ENCODE data around the gene XPOT.

The XPOT gene

DNA sequence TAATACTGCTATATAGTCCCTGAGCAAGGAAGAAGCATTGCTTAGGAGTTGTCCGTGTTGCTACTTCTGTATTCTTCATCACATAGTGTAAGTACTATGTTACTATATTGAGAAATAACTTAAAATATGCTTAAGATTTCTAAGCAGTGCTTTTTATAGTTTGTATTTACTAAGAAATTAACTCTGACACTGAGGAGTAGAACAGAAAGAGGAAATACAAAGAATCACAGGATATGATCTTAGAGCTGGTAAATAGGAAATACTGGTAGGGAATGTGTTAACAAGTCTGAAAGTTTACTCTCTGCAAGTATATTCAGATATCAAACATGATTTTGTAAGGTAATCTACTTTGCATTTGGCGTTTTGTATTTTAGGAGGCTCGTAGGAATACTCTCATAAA is 15.5 kb downstream of the XPOT start:
- no peak for DNase-seq

GRCh38 chr12:64427988-64428387 is 23.8 kb downstream of the XPOT start:
- no peak for DNase-seq

DNA sequence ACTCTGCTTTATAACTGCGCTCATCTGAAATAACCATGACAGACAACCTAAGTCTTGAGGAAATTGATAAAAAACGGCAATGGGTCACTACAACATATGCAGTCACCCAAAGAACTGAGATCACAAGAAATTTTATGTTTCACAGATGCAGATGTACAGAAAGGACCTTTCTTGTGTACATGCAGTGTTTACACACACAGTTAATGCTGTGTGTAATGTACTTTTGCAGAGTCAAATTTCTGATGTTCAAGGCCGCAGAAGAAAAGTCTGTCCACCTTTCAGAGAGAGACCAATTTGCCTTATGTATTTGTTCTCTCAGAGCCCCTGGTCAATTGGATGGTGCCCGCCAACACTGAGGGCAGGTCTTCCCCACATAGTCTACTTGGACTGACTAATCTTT is 24.8 kb downstream of the XPOT start:
- DNase-seq = no peak

GRCh38 chr12:64430886-64431285 is 26.7 kb downstream of the XPOT start:
- DNase-seq = no peak

DNA sequence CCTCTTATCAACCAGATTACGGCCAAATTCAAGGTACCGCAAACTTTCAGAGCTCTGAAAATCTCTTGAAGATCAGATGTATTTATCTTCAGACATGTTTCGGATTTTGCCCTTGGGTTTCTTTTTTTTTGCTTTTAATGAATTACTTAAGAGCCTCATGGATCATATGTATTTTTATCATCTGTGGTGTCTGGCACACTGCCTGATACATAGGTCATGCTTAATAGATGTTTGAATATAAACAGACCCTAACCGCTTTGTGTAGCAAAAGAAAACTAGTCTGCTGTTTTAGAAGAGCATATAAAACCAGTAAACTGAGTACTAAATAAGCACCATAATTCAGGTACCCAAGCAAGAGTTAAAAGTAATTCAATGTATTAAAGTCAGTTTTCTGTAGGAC is 27.6 kb downstream of the XPOT start:
- no peak for DNase-seq

- DNase-seq = no peak
Observed at GRCh38 chr12:64433915-64434314, 29.7 kb downstream of the XPOT start.

DNA sequence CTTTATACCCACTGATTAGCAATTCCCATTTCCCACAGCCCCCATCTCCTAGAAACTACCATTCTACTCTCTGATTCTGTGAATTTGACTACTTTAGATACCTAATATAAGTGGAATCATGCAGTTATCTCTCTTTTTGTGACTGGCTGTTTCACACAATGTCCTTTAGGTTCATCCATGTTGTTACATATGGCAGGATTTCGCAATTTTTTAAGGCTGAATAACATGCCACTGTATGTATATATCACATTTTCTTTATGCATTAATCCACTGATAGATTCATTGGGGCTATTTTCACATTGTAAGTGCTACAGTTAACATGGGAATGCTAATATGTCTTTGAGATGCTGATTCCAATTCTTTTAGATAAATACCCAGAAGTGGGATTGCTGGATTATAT is 35.9 kb downstream of the XPOT start:
- no peak for DNase-seq

DNA sequence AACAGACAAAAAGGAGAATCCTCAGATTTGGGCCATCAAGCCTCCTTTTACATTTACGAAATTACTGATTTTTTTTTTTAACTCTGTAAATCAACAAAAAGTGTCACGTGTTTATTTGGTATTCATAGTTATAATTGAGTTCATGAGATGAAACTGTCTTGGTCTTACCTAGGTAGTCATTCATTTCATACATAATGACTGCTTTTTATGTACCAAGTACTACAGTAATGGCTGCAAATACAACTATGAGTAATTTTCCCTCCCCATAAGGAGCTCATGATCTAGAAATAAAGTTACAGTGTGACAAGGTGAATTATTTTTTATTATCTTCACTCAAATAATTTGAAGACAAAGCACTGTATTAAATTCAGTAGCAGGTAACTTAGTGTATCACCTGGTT is 41.3 kb downstream of the XPOT start:
- DNase-seq = no peak

- no peak for DNase-seq
Observed at GRCh38 chr12:64446295-64446694, 42.1 kb downstream of the XPOT start.

DNA sequence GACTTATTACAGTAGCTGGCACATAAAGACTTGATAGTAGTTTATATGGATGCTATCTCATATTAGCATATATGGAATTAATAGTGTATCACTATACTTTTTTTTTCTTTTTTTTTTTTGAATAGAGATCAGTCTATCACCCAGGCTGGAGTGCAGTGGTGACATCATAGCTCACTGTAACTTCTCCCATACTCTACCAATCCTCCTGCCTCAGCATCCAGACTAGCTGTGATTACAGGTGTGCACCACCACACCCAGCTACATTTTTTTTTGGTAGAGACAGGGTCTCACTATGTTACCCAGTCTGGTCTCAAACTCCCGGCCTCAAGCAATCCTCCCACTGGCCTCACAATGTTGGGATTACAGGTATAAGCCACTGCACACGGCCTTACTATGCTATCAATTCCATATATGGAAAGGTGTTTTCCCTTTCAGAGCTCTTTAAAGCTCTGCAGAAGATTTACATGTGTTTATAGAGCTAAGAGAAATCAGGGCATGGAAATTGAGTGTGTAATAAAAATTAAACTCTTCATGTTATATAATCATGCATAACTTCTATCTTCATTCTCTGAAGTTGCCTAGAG is 46.0 kb downstream of the XPOT start:
- DNase-seq = no peak

GRCh38 chr12:64450711-64451486 is 46.7 kb downstream of the XPOT start:
- DNase-seq = no peak

DNA sequence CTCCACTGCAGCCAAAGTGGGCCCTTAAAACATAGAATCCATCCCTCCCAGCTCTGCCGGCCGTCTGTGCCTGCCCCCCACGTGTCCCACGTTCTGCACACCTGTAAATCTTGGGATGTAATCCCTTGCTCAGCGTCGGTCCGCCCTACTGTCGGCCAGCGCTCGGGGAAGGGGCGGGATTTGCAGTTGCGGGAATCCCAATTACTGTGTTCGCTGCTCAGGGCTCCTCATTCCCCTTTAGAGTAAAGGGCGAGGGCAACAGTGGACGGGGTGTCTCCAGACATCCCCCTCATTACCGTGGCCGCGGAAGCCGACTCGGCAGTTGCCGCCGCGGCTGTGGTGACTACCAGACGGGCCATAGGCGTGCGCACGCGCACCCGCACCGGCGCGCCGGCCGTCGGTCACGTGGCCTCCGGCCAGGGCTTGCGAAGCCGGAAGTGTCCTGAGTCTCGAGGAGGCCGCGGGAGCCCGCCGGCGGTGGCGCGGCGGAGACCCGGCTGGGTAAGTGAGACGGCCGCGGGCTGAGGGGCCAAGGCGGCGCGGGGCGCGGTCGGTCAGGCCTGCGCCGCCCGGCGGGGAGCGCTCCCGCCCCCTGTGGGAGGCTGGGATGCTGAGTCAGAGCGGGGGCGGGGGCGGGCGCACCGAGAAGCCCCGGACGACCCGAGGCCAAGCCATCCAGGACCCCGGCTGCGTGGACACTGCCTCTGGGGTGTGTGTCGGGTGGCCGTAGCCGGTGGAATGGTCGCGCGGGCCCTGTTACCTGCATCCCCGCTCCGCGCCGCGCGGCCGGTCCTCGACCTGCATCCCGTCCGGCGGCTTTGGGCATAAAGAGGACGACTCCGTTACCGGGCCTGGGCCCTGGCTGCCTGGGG is 47.7 kb downstream of the XPOT start, which contains the start of gene TBK1:
Gene TBK1 (plus strand): TSS at position 434 of the 872 bp plus-strand sequence. CDS start 3,751 bp downstream, outside the sequence.
- peak; percentile 63 for DNase-seq

DNA sequence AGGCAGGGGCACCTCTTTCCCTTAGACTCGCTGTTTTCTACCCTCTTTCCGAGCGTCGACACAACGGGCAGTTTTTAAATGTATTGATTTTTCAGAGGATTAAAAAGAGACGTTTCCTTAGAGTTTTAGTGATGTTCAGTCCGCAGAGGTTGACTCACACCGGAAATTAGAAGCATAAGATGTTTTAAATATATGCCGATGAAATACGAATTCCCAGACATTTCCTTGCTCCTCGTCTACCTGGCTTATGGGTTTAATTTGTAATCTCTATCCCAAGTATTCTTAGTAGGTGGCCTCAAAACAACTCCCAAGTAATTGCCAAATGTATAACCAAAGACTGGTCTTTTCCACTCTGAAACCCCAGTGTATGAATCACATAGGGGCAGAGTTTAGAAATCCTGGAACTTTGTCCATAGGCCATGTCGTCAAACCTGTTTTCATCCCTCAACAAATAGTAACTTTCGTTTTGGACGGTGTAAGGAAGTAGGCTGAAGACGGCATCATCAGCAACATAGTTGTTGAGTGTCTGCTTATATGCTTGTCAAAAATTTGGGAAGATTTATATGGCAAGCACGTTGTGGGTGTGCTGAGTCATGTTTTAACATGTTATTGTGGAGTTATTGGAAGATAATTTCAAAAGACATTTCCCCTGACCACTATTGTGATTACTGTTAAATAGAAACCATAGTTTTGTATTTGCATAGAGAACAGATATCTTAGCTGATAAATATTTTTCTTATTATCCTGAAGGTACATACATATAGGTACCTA is 48.6 kb downstream of the XPOT start:
- DNase-seq = no peak

- no peak for DNase-seq
Observed at GRCh38 chr12:64455506-64455905, 51.3 kb downstream of the XPOT start.

GRCh38 chr12:64456119-64456518 is 51.9 kb downstream of the XPOT start:
- no peak for DNase-seq

DNA sequence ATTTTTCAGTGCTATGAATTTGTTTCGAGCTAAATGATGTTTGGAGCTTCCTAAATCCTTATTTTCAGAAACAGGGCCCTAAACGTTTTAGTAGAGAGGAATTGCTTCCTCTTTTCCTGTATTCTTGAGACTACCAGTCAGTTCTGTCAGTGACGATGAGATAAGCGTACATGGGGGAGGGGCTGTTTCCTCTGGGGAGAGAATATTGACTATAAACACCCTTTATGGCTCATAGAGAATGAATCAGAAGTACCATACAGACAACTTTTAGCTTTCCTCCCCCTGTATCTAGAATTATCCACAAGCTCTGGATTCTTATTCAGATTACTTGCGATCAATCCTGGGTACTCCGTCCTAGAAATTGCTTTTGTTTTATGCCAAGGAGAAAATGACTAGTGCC is 52.8 kb downstream of the XPOT start:
- no peak for DNase-seq

DNA sequence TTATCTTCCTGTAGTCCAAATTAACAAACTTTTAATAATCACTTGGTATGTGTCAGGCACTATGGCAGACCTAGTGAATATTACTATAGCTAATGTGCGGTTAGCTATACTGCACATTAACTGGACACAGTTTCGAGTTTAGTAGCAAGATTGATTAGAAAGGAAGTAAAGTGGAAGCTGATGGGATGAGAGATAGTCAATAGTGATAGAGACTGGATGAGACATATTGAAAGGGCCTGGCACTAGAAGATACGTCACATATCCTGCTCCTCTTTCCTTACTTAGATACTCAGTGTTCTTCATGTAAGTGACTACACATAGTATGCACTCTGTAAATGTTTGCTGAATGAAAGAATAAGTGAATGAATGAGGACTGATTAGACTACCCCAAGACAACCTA is 53.3 kb downstream of the XPOT start:
- DNase-seq = no peak

DNA sequence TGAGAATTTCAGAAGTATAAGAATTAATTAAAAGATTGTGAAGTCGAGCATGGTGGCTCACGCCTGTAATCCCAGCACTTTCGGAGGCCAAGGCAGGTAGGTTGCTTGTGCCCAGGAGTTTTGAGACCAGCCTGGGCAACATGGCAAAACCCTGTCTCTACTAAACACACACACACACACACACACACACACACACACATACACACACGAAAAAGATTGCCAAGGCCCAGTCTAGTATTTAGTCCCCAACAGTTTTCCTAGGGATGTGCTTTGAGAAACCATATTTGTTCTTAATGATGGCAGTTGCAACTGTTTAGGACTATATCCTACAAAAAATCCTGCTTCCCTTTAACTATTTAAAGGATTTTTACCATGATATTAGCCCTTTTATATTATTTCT is 53.7 kb downstream of the XPOT start:
- DNase-seq = no peak

GRCh38 chr12:64459394-64459891 is 55.3 kb downstream of the XPOT start:
- DNase-seq = no peak

DNA sequence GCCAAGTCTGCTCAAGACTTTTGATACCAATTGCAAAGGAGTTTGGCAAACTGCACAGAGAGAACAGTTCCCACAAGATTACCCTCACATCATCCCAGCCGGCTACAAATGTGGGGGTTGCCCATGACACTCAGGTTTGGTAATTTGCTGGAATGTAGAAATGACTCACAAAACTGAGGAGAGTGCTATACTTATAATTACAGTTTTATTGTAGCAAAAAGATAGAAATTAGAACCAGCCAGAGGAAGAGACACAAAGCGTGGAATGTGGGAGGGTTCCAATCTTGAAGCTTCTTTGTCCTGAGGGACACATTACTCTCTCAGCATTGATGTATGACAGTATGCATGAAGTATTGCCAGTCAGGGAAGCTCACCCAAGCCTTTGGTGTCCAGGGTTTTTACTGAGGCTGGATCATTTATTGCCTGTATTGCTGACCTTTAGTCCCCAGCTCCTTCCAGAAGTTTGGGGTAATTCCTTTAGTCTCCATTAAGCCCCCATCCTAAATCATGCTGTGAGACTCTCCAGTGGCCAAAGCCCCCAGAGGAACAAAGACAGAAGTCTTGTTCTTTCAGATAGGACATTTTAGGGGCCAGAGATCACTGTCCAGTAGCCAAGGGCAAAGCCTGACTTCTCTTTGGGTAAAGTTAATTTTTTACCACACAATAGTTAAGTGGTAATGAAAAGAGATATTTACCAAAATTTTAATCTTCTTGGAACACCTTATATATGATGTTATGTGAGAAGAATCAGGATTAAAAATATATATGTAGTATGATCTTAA is 57.6 kb downstream of the XPOT start:
- no peak for DNase-seq

DNA sequence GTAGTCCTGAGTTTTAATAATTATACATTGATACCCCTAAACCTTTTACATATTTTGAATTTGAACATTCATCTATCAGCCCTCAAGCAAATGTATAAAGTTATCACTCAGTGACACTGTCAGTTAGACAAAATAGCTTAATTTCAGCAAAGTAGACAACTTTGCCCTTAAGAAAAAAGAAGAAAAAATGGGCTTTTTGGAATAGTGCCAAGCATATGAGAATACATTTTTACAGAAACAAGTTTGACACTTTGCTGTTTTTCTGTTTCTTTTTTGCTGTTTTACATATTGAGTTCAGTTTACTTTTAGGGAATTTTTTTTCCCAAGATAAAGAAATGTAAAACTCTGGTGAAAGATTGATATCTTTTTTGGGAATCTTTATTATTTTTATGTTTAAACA is 62.0 kb downstream of the XPOT start:
- no peak for DNase-seq

DNA sequence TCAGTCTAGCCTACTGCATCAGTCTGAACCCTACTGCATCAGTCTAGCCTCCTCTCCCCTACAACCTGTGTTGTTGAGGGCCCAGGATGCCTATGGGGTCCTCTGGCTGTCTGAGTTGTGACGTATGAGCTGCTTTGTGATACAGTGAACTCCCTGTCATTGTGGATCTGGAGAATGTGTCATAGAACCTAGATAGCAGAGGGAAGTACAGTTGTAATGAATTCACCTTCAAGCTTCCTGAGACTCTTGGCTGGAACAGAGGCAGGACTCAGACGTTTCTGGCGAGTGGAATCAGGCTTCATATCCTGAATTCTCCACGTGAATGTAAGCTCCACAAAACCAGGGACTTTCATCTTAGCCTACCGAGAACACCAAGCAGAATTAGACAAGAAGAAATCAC is 64.8 kb downstream of the XPOT start:
- no peak for DNase-seq
